H54 (cell line): ENCODE data around the gene ELL2.
"Not testable (repeated sequence)": the region's sequence is repeated elsewhere in the genome, so short reads cannot be mapped to it uniquely, and the experiment has no call there.

ENCODE experiments used
- DNase-seq: peaks from one replicate; pipeline ENCODE4 v3.0.0; 2011; ENCODE audit warnings: low spot score, mixed read lengths; ENCODE audit not compliant: insufficient read length
- FAIRE-seq: peaks from 3 replicates; lab custom pipeline; 2011; peaks lifted over from hg19 to GRCh38; lab: Jason Lieb, UNC
- POLR2A ChIP-seq: IDR thresholded peaks from 2 replicates; pipeline ENCODE4 v1.6.1; 2011; ENCODE audit warnings: low read depth, mild to moderate bottlenecking, low read length

The ELL2 gene

GRCh38 chr5:95846554-95847260 is 114.9 kb downstream of the ELL2 start:
- no peak for FAIRE-seq
- no peak for DNase-seq

GRCh38 chr5:95845391-95845790 is 116.3 kb downstream of the ELL2 start:
- no peak for FAIRE-seq
- TF ChIP-seq POLR2A, result no peak
- DNase-seq, result no peak

More at GRCh38 chr5:95846554-95847260, 114.9 kb downstream of the ELL2 start:
- no peak for TF ChIP-seq POLR2A

- no peak for DNase-seq
- no peak for TF ChIP-seq POLR2A
- no peak for FAIRE-seq
Observed at GRCh38 chr5:95843733-95844223, 117.9 kb downstream of the ELL2 start.

- peak; percentile 72 for DNase-seq
- TF ChIP-seq POLR2A, result no peak
- peak; percentile 71 for FAIRE-seq
Observed at GRCh38 chr5:95842854-95843544, 118.7 kb downstream of the ELL2 start.

GRCh38 chr5:95841914-95842812 is 119.5 kb downstream of the ELL2 start:
- no peak for FAIRE-seq
- no peak for TF ChIP-seq POLR2A
- DNase-seq, result no peak

GRCh38 chr5:95840956-95841705 is 120.5 kb downstream of the ELL2 start:
- DNase-seq, result no peak
- no peak for FAIRE-seq
- no peak for TF ChIP-seq POLR2A

- TF ChIP-seq POLR2A, result no peak
- FAIRE-seq (no peak), DNase-seq (no peak)
Observed at GRCh38 chr5:95839658-95840057, 122.0 kb downstream of the ELL2 start.

- TF ChIP-seq POLR2A, result no peak
- FAIRE-seq, result no peak
- no peak for DNase-seq
Observed at GRCh38 chr5:95838556-95838955, 123.1 kb downstream of the ELL2 start.

GRCh38 chr5:95838001-95838520 is 123.6 kb downstream of the ELL2 start:
- DNase-seq, result no peak
- no peak for FAIRE-seq
- TF ChIP-seq POLR2A, result no peak

- TF ChIP-seq POLR2A, result no peak
- DNase-seq, result no peak
- no peak for FAIRE-seq
Observed at GRCh38 chr5:95837492-95837891, 124.2 kb downstream of the ELL2 start.

- not testable (repeated sequence) for DNase-seq, FAIRE-seq
Observed at GRCh38 chr5:95836971-95837370, 124.7 kb downstream of the ELL2 start.

- TF ChIP-seq POLR2A, result no peak
- DNase-seq, result no peak
- FAIRE-seq, result no peak
Observed at GRCh38 chr5:95836544-95836943, 125.1 kb downstream of the ELL2 start.
